Measurements from ENCODE around the gene USP15. TPM values are rescaled to one million over a fixed set of nuclear protein-coding genes. Genes with fewer than 3 reads are reported as not detected.
A peak's percentile ranks its signal among the peaks of the same experiment; 100 is the strongest.

The USP15 gene
- total RNA-seq, 2 experiments from 2014 or later = 159 to 160 TPM

GRCh38 chr12:62290846-62291245 lies 30.6 kb downstream of the USP15 start:
- ChIA-PET POLR2A (no interaction called here), CTCF (no interaction called here)
- H3K9me3 Mint-ChIP-seq (ENCODE audit: insufficient read depth) = peaks cover 27% of the 10 kb centered on the region
- H3K4me3 Mint-ChIP-seq = no peak overlapping the region
- no peak for ATAC-seq
- H3K27me3 Mint-ChIP-seq (ENCODE audit: low read depth) = no peaks in the 10 kb centered on the region
- DNase-seq = no peak
- peaks cover 78% of the 10 kb centered on the region for H3K36me3 Mint-ChIP-seq (ENCODE audit: low read depth)
- peak overlapping the region; percentile 7 for H3K27ac Mint-ChIP-seq
- peaks cover 77% of the 10 kb centered on the region for H3K4me1 Mint-ChIP-seq (ENCODE audit: low read depth)

GRCh38 chr12:62291864-62292760 lies 31.9 kb downstream of the USP15 start:
- Mint-ChIP-seq H3K27ac (peak overlapping the region; percentile 60), H3K4me3 (no peak overlapping the region), H3K36me3 (ENCODE audit: low read depth) (peaks cover 80% of the 10 kb centered on the region), H3K9me3 (ENCODE audit: insufficient read depth) (peaks cover 25% of the 10 kb centered on the region), H3K27me3 (ENCODE audit: low read depth) (no peaks in the 10 kb centered on the region), H3K4me1 (ENCODE audit: low read depth) (peaks cover 80% of the 10 kb centered on the region)
- CTCF ChIA-PET = interaction anchor here (1.5 kb wide), 1 partner anchor 25 kb away, joined by 3 read pairs; no protein-coding TSS in a partner anchor
- ATAC-seq (peak; percentile 35), DNase-seq (no peak)
- POLR2A ChIA-PET = no interaction called here

GRCh38 chr12:62292761-62293344 lies 32.6 kb downstream of the USP15 start:
- Mint-ChIP-seq H3K36me3 (ENCODE audit: low read depth) (peaks cover 81% of the 10 kb centered on the region), H3K4me3 (no peak overlapping the region), H3K4me1 (ENCODE audit: low read depth) (peaks cover 75% of the 10 kb centered on the region), H3K27ac (no peak overlapping the region), H3K27me3 (ENCODE audit: low read depth) (no peaks in the 10 kb centered on the region), H3K9me3 (ENCODE audit: insufficient read depth) (peaks cover 22% of the 10 kb centered on the region)
- POLR2A ChIA-PET = no interaction called here
- DNase-seq (no peak), ATAC-seq (no peak)
- CTCF ChIA-PET = interaction anchor here (0.6 to 1.5 kb wide), 2 partner anchors 13 to 25 kb away, joined by 3 read pairs; no protein-coding TSS in a partner anchor

GRCh38 chr12:62294378-62294777 lies 34.2 kb downstream of the USP15 start:
- CTCF ChIA-PET = no interaction called here
- ATAC-seq = no peak
- H3K9me3 Mint-ChIP-seq (ENCODE audit: insufficient read depth) = peaks cover 16% of the 10 kb centered on the region
- no peaks in the 10 kb centered on the region for H3K27me3 Mint-ChIP-seq (ENCODE audit: low read depth)
- POLR2A ChIA-PET = no interaction called here
- no peak overlapping the region for H3K4me3 Mint-ChIP-seq
- no peak overlapping the region for H3K27ac Mint-ChIP-seq
- DNase-seq = no peak
- peaks cover 62% of the 10 kb centered on the region for H3K4me1 Mint-ChIP-seq (ENCODE audit: low read depth)
- H3K36me3 Mint-ChIP-seq (ENCODE audit: low read depth) = peaks cover 80% of the 10 kb centered on the region

- peaks cover 80% of the 10 kb centered on the region for H3K36me3 Mint-ChIP-seq (ENCODE audit: low read depth)
- POLR2A ChIA-PET = no interaction called here
- peak overlapping the region; percentile 8 for H3K27ac Mint-ChIP-seq
- no peak overlapping the region for H3K4me3 Mint-ChIP-seq
- peaks cover 59% of the 10 kb centered on the region for H3K4me1 Mint-ChIP-seq (ENCODE audit: low read depth)
- no peaks in the 10 kb centered on the region for H3K27me3 Mint-ChIP-seq (ENCODE audit: low read depth)
- no peak for DNase-seq
- H3K9me3 Mint-ChIP-seq (ENCODE audit: insufficient read depth) = peaks cover 4% of the 10 kb centered on the region
- CTCF ChIA-PET = interaction anchor here (1.2 kb wide), 1 partner anchor 86 kb away, joined by 4 read pairs; no protein-coding TSS in a partner anchor
- no peak for ATAC-seq
Observed at GRCh38 chr12:62296001-62296400, 35.8 kb downstream of the USP15 start.

GRCh38 chr12:62297321-62297720 lies 37.1 kb downstream of the USP15 start:
- Mint-ChIP-seq H3K4me3 (no peak overlapping the region), H3K27ac (no peak overlapping the region), H3K4me1 (ENCODE audit: low read depth) (peaks cover 56% of the 10 kb centered on the region), H3K36me3 (ENCODE audit: low read depth) (peaks cover 85% of the 10 kb centered on the region), H3K27me3 (ENCODE audit: low read depth) (no peaks in the 10 kb centered on the region), H3K9me3 (ENCODE audit: insufficient read depth) (peaks cover 8% of the 10 kb centered on the region)
- ChIA-PET CTCF (interaction anchor here (1.2 kb wide), 1 partner anchor 87 kb away, joined by 4 read pairs; no protein-coding TSS in a partner anchor), POLR2A (no interaction called here)
- no peak for DNase-seq
- ATAC-seq = no peak

- CTCF ChIA-PET = no interaction called here
- H3K27ac Mint-ChIP-seq = no peak overlapping the region
- no peak overlapping the region for H3K4me3 Mint-ChIP-seq
- DNase-seq (no peak), ATAC-seq (no peak)
- H3K27me3 Mint-ChIP-seq (ENCODE audit: low read depth) = no peaks in the 10 kb centered on the region
- H3K4me1 Mint-ChIP-seq (ENCODE audit: low read depth) = peaks cover 46% of the 10 kb centered on the region
- POLR2A ChIA-PET = no interaction called here
- peaks cover 93% of the 10 kb centered on the region for H3K36me3 Mint-ChIP-seq (ENCODE audit: low read depth)
- peaks cover 15% of the 10 kb centered on the region for H3K9me3 Mint-ChIP-seq (ENCODE audit: insufficient read depth)
Observed at GRCh38 chr12:62299617-62300016, 39.4 kb downstream of the USP15 start.

- no peaks in the 10 kb centered on the region for H3K27me3 Mint-ChIP-seq (ENCODE audit: low read depth)
- ATAC-seq = no peak
- no peak for DNase-seq
- no peak overlapping the region for H3K27ac Mint-ChIP-seq
- ChIA-PET CTCF (no interaction called here), POLR2A (no interaction called here)
- H3K9me3 Mint-ChIP-seq (ENCODE audit: insufficient read depth) = peaks cover 19% of the 10 kb centered on the region
- no peak overlapping the region for H3K4me3 Mint-ChIP-seq
- H3K4me1 Mint-ChIP-seq (ENCODE audit: low read depth) = peaks cover 38% of the 10 kb centered on the region
- peaks cover 91% of the 10 kb centered on the region for H3K36me3 Mint-ChIP-seq (ENCODE audit: low read depth)
Observed at GRCh38 chr12:62301080-62301798, 41.0 kb downstream of the USP15 start.

- Mint-ChIP-seq H3K4me1 (ENCODE audit: low read depth) (peaks cover 37% of the 10 kb centered on the region), H3K27ac (no peak overlapping the region), H3K4me3 (no peak overlapping the region), H3K27me3 (ENCODE audit: low read depth) (no peaks in the 10 kb centered on the region), H3K9me3 (ENCODE audit: insufficient read depth) (peaks cover 19% of the 10 kb centered on the region), H3K36me3 (ENCODE audit: low read depth) (peaks cover 91% of the 10 kb centered on the region)
- ChIA-PET CTCF (no interaction called here), POLR2A (no interaction called here)
- ATAC-seq (no peak), DNase-seq (no peak)
Observed at GRCh38 chr12:62301799-62302133, 41.6 kb downstream of the USP15 start.

- POLR2A ChIA-PET = no interaction called here
- Mint-ChIP-seq H3K4me1 (ENCODE audit: low read depth) (peaks cover 46% of the 10 kb centered on the region), H3K9me3 (ENCODE audit: insufficient read depth) (peaks cover 19% of the 10 kb centered on the region), H3K4me3 (no peak overlapping the region), H3K27me3 (ENCODE audit: low read depth) (no peaks in the 10 kb centered on the region), H3K27ac (no peak overlapping the region), H3K36me3 (ENCODE audit: low read depth) (peaks cover 89% of the 10 kb centered on the region)
- CTCF ChIA-PET = no interaction called here
- DNase-seq = no peak
- no peak for ATAC-seq
Observed at GRCh38 chr12:62304560-62304959, 44.4 kb downstream of the USP15 start.

GRCh38 chr12:62305778-62306177 lies 45.6 kb downstream of the USP15 start:
- DNase-seq = no peak
- ATAC-seq = no peak
- Mint-ChIP-seq H3K9me3 (ENCODE audit: insufficient read depth) (peaks cover 19% of the 10 kb centered on the region), H3K27ac (no peak overlapping the region), H3K36me3 (ENCODE audit: low read depth) (peaks cover 87% of the 10 kb centered on the region), H3K4me1 (ENCODE audit: low read depth) (peaks cover 45% of the 10 kb centered on the region), H3K4me3 (no peak overlapping the region), H3K27me3 (ENCODE audit: low read depth) (no peaks in the 10 kb centered on the region)
- ChIA-PET POLR2A (no interaction called here), CTCF (interaction anchor here (0.7 kb wide), 1 partner anchor 12 kb away, joined by 3 read pairs; no protein-coding TSS in a partner anchor)
